AG04449 (cell line): ENCODE results near the gene SERPINE2.

Source experiments
- CTCF ChIA-PET: fragments of 350-600 bp; formaldehyde crosslinking; extraction: SDS; loops from one replicate; lab custom pipeline; 2021; ENCODE audit warnings: antibody characterized with exemption; lab: Yijun Ruan, JAX
- POLR2A ChIA-PET: fragments of 400-600, 350-600 bp; formaldehyde crosslinking; extraction: SDS; loops from one replicate; lab custom pipeline; 2020; ENCODE audit warnings: antibody characterized with exemption, inconsistent platforms; lab: Yijun Ruan, JAX
- DNase-seq: peaks from one replicate; pipeline ENCODE4 v3.0.0-alpha.2; 2010; ENCODE audit warnings: low read depth, low spot score
- H3K4me3 ChIP-seq: 2 replicates; pipeline ENCODE4 v1.5.1; 2011; ENCODE audit warnings: low read depth, mild to moderate bottlenecking, control low read depth, low read length
- CTCF ChIP-seq: IDR thresholded peaks from one replicate; pipeline ENCODE4 v1.5.1; 2011; ENCODE audit warnings: mild to moderate bottlenecking, moderate library complexity, low read length, control low read depth, inconsistent platforms; ENCODE audit not compliant: insufficient read depth; ENCODE audit errors: missing control alignments

Gene SERPINE2

GRCh38 chr2:223932816-223933800 lies 106.0 kb downstream of the SERPINE2 start:
- ChIA-PET CTCF (interaction anchor here (0.7 to 2.6 kb wide), 3 partner anchors 9 to 71 kb away, joined by 3 to 10 read pairs (median 3); no protein-coding TSS in a partner anchor), POLR2A (no interaction called here)
- H3K4me3 ChIP-seq: no peak overlapping the region
- no peak for TF ChIP-seq CTCF
- no peak for DNase-seq

- no peak for DNase-seq
- no peak overlapping the region for H3K4me3 ChIP-seq
- CTCF ChIA-PET: interaction anchor here (1.2 kb wide), 1 partner anchor 41 kb away, joined by 3 read pairs; no protein-coding TSS in a partner anchor
- POLR2A ChIA-PET: interaction anchor here (0.7 to 0.9 kb wide), 2 partner anchors 13 to 616 kb away, joined by 3 read pairs; no protein-coding TSS in a partner anchor
- no peak for TF ChIP-seq CTCF
Observed at GRCh38 chr2:223930103-223930976, 108.7 kb downstream of the SERPINE2 start.

GRCh38 chr2:223929571-223930102 lies 109.4 kb downstream of the SERPINE2 start:
- no peak for TF ChIP-seq CTCF
- POLR2A ChIA-PET: interaction anchor here (0.9 kb wide), 1 partner anchor 14 kb away, joined by 3 read pairs; no protein-coding TSS in a partner anchor
- no peak for DNase-seq
- CTCF ChIA-PET: interaction anchor here (1.0 to 1.2 kb wide), 2 partner anchors 22 to 41 kb away, joined by 3 read pairs; no protein-coding TSS in a partner anchor
- no peak overlapping the region for H3K4me3 ChIP-seq

- ChIA-PET CTCF (interaction anchor here (1.0 kb wide), 1 partner anchor 20 kb away, joined by 3 read pairs; no protein-coding TSS in a partner anchor), POLR2A (no interaction called here)
- H3K4me3 ChIP-seq: no peak overlapping the region
- TF ChIP-seq CTCF: no peak
- no peak for DNase-seq
Observed at GRCh38 chr2:223928113-223929006, 110.7 kb downstream of the SERPINE2 start.

GRCh38 chr2:223925106-223925505 lies 114.0 kb downstream of the SERPINE2 start:
- no peak for TF ChIP-seq CTCF
- ChIA-PET CTCF (interaction anchor here (2.0 kb wide), 1 partner anchor 9 kb away, joined by 10 read pairs; no protein-coding TSS in a partner anchor), POLR2A (no interaction called here)
- DNase-seq: no peak
- no peak overlapping the region for H3K4me3 ChIP-seq
